PC-9 (cell line): Measurements from ENCODE around the gene SRGAP1.

Source experiments
- CTCF ChIP-seq: fragments of 200-600 bp; sonication (generic); conservative IDR thresholded peaks from 2 replicates; pipeline ENCODE4 v1.6.1; 2017; ENCODE audit warnings: mixed run types, antibody characterized with exemption, mild to moderate bottlenecking, moderate library complexity
- EZH2 ChIP-seq: fragments of 200-600 bp; sonication (generic); IDR thresholded peaks from 2 replicates; pipeline ENCODE4 v1.8.0; 2017; ENCODE audit warnings: antibody characterized with exemption, low read depth

GRCh38 chr12:64090047-64090446 lies 245.5 kb downstream of the SRGAP1 start:
- TF ChIP-seq CTCF, result no peak
- TF ChIP-seq EZH2, result no peak
